ENCODE data around the gene WDR37.

Gene WDR37

DNA sequence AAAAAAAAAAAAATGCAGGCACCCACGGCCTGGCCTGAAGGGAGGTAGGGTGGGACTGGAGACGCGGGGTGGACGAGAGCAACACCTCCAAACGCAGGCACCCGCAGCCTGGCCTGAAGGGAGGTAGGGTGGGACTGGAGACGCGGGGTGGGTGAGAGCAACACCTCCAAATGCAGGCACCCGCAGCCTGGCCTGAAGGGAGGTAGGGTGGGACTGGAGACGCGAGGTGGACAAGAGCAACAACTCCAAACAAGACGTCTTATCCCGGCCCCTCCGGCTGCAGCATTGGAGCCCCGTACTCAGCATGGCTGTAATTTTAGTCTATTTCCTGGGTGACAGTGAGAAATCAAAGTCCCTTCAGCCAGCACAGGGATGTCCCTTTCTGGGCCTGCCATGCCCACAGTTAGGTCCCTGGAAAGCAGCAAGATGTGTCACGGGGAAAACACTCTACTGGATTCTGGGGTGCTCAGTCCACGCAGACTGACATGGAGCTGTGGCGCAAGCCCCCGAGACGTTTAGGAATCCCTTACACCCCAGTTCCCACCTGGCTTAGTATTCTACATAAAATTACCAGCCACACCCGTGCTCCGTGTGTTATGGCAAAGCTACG, 119.9 kb downstream of the WDR37 start:
- no peak for DNase-seq (ENCODE audit: low read depth, low spot score)
- H3K36me3 ChIP-seq (ENCODE audit: insufficient read depth, insufficient read length, low read length): no peaks in the 10 kb centered on the region
- H3K27me3 ChIP-seq (ENCODE audit: insufficient read depth, insufficient read length): no peaks in the 10 kb centered on the region
- no peaks in the 10 kb centered on the region for H3K4me1 ChIP-seq (ENCODE audit: insufficient read depth, insufficient read length)
- TF ChIP-seq ZNF274 (IDR thresholded peaks at IDR 0.05; ENCODE audit: low read depth, low read length) (no peak), YY1 (IDR thresholded peaks at IDR 0.05; ENCODE audit: insufficient read depth, insufficient read length) (no peak), SUZ12 (IDR thresholded peaks at IDR 0.05; ENCODE audit: extremely low read depth, insufficient read depth, insufficient read length) (no peak)
- no peak overlapping the region for H3K9ac ChIP-seq (ENCODE audit: insufficient read length, low read depth)
- no peaks in the 10 kb centered on the region for H3K9me3 ChIP-seq (ENCODE audit: insufficient read depth, low read length)
- no peak overlapping the region for H3K4me3 ChIP-seq (ENCODE audit: insufficient read length, low read depth)

DNA sequence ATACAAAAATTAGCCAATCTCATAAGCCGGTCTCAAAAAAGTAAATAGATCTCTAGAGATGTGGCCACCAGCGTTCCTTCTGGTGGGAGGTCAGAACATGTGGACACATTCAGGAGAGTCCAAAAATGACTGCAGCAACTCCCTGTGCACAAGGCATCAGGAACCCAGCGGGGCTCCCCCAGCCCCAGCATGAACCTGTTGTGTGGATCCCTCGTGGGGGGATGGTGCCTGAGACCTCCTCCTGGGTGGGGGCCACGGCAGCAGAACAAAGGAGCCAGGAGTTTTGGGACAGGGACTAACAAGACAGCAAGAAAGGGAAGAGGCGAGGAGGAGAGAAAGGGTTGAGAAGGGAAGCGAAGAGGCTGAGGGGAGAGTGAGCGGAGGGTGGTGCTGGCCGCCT, 121.8 kb downstream of the WDR37 start:
- Histone ChIP-seq H3K4me3 (ENCODE audit: insufficient read length, low read depth) (no peak overlapping the region), H3K27me3 (ENCODE audit: insufficient read depth, insufficient read length) (no peaks in the 10 kb centered on the region), H3K4me1 (ENCODE audit: insufficient read depth, insufficient read length) (no peaks in the 10 kb centered on the region), H3K9me3 (ENCODE audit: insufficient read depth, low read length) (no peaks in the 10 kb centered on the region), H3K9ac (ENCODE audit: insufficient read length, low read depth) (no peak overlapping the region), H3K36me3 (ENCODE audit: insufficient read depth, insufficient read length, low read length) (no peaks in the 10 kb centered on the region)
- DNase-seq (ENCODE audit: low read depth, low spot score): no peak
- TF ChIP-seq ZNF274 (IDR thresholded peaks at IDR 0.05; ENCODE audit: low read depth, low read length) (no peak), YY1 (IDR thresholded peaks at IDR 0.05; ENCODE audit: insufficient read depth, insufficient read length) (no peak), SUZ12 (IDR thresholded peaks at IDR 0.05; ENCODE audit: extremely low read depth, insufficient read depth, insufficient read length) (no peak)

DNA sequence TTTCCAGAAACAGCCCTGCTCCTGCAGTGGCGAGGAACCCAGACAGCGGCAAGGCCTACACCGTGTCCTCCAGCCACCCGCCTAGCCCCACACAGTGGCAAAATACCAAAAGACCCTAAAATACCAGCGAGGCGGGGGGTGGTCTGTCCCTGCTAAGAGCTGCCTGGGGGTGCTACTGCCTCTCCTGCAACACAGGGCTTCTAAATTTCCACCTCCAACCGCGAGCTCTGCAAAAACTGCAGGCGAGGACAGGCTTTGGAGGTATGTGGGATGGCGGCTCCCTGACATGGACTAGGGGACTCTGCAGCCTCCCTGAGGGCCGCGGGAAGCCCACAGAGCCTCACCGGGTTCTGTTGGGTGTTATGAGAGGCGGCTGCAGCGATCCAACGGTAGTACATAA, 122.3 kb downstream of the WDR37 start:
- no peaks in the 10 kb centered on the region for H3K27me3 ChIP-seq (ENCODE audit: insufficient read depth, insufficient read length)
- H3K9me3 ChIP-seq (ENCODE audit: insufficient read depth, low read length): no peaks in the 10 kb centered on the region
- no peak overlapping the region for H3K4me3 ChIP-seq (ENCODE audit: insufficient read length, low read depth)
- TF ChIP-seq SUZ12 (IDR thresholded peaks at IDR 0.05; ENCODE audit: extremely low read depth, insufficient read depth, insufficient read length) (no peak), ZNF274 (IDR thresholded peaks at IDR 0.05; ENCODE audit: low read depth, low read length) (no peak), YY1 (IDR thresholded peaks at IDR 0.05; ENCODE audit: insufficient read depth, insufficient read length) (no peak)
- H3K4me1 ChIP-seq (ENCODE audit: insufficient read depth, insufficient read length): peaks cover 2% of the 10 kb centered on the region
- no peak overlapping the region for H3K9ac ChIP-seq (ENCODE audit: insufficient read length, low read depth)
- no peak for DNase-seq (ENCODE audit: low read depth, low spot score)
- no peaks in the 10 kb centered on the region for H3K36me3 ChIP-seq (ENCODE audit: insufficient read depth, insufficient read length, low read length)

DNA sequence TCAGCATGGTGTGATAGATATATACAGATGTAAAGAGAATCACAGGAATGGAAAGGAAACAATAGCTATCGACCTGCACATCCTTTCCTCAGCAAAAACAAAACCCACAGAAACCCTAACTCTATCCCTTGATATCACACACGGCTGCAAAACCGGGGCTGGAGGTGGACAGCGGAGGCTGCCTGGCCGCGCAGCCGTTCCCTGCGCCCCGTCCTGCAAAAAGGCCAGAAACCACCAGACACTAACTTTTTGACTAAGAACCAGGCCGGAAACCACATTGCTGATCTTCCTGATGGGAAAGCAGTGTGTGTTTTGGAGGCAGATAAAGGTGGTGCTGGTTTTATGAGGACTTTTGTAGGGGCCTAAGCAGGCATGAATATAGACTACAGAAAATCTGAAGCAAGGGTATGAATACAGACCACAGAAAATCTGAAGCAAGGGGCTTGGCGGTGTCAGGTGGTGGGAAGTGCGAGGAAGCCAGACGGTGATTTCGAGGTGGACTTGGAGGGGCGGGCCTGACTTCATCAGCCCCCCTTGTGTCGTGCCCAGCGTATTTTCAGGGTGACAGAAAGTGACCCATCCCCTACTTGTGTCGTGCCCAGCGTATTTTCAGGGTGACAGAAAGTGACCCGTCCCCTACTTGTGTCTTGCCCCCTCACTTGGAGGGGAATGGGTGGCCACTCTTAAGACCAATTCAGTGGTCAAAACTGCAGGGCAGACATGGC, 123.3 kb downstream of the WDR37 start:
- peaks cover 3% of the 10 kb centered on the region for H3K4me1 ChIP-seq (ENCODE audit: insufficient read depth, insufficient read length)
- H3K36me3 ChIP-seq (ENCODE audit: insufficient read depth, insufficient read length, low read length): no peaks in the 10 kb centered on the region
- TF ChIP-seq YY1 (IDR thresholded peaks at IDR 0.05; ENCODE audit: insufficient read depth, insufficient read length) (no peak), ZNF274 (IDR thresholded peaks at IDR 0.05; ENCODE audit: low read depth, low read length) (no peak), SUZ12 (IDR thresholded peaks at IDR 0.05; ENCODE audit: extremely low read depth, insufficient read depth, insufficient read length) (no peak)
- no peak overlapping the region for H3K4me3 ChIP-seq (ENCODE audit: insufficient read length, low read depth)
- H3K9ac ChIP-seq (ENCODE audit: insufficient read length, low read depth): no peak overlapping the region
- no peaks in the 10 kb centered on the region for H3K9me3 ChIP-seq (ENCODE audit: insufficient read depth, low read length)
- no peak for DNase-seq (ENCODE audit: low read depth, low spot score)
- H3K27me3 ChIP-seq (ENCODE audit: insufficient read depth, insufficient read length): no peaks in the 10 kb centered on the region

DNA sequence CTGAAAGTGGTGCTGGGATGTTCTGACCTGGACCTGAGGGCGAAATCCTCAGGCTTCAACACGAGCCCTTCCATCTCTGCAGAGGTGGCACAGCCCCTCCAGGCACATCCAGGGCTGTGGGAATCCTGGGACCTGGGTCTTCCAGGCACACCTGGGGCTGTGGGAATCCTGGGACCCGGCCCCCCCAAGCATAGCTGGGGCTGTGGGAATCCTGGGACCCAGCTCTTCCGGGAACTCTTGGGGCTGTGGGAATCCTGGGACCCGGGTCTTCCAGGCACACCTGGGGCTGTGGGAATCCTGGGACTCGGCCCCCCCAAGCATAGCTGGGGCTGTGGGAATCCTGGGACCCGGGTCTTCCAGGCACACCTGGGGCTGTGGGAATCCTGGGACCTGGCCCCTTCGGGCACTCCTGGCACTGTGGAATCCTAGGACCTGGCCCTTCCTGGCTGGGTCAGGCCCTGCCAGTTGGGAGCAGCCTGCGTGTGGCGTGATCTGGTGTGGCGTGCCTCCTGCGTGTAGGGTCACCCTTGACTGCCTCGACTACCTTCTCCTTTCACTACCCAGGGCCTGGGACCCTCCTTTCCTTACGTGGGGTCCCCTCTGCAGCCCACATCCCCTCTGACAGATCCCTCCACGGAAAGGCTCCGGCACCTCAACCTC, 124.0 kb downstream of the WDR37 start:
- TF ChIP-seq YY1 (IDR thresholded peaks at IDR 0.05; ENCODE audit: insufficient read depth, insufficient read length): no peak
- TF ChIP-seq ZNF274 (IDR thresholded peaks at IDR 0.05; ENCODE audit: low read depth, low read length): no peak
- no peak for TF ChIP-seq SUZ12 (IDR thresholded peaks at IDR 0.05; ENCODE audit: extremely low read depth, insufficient read depth, insufficient read length)
- no peak for DNase-seq (ENCODE audit: low read depth, low spot score)
- no peak overlapping the region for H3K9ac ChIP-seq (ENCODE audit: insufficient read length, low read depth)
- peaks cover 5% of the 10 kb centered on the region for H3K4me1 ChIP-seq (ENCODE audit: insufficient read depth, insufficient read length)
- H3K4me3 ChIP-seq (ENCODE audit: insufficient read length, low read depth): no peak overlapping the region
- no peaks in the 10 kb centered on the region for H3K27me3 ChIP-seq (ENCODE audit: insufficient read depth, insufficient read length)
- no peaks in the 10 kb centered on the region for H3K36me3 ChIP-seq (ENCODE audit: insufficient read depth, insufficient read length, low read length)
- H3K9me3 ChIP-seq (ENCODE audit: insufficient read depth, low read length): no peaks in the 10 kb centered on the region

DNA sequence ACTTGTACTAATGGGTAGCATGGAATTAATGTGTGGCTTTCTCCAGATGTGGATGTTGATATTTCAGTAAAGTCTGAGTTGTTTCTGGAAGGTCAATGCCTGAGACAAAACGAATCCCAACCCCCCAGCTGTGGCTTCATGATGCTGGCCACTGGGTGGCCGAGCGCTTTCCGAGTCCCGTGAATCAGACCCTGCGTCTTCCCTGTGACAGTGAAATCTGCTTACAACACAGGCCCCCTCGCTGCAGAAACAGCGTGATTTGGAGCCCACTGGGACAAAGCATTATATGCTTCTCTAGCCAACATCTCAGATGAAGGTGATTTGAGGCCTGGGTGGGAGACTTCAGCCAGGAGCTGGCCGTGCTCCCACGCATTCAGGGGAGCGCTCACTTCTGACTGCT, 124.7 kb downstream of the WDR37 start:
- Histone ChIP-seq H3K36me3 (ENCODE audit: insufficient read depth, insufficient read length, low read length) (no peaks in the 10 kb centered on the region), H3K4me1 (ENCODE audit: insufficient read depth, insufficient read length) (peaks cover 5% of the 10 kb centered on the region), H3K9me3 (ENCODE audit: insufficient read depth, low read length) (no peaks in the 10 kb centered on the region), H3K27me3 (ENCODE audit: insufficient read depth, insufficient read length) (no peaks in the 10 kb centered on the region), H3K4me3 (ENCODE audit: insufficient read length, low read depth) (no peak overlapping the region), H3K9ac (ENCODE audit: insufficient read length, low read depth) (no peak overlapping the region)
- DNase-seq (ENCODE audit: low read depth, low spot score): no peak
- TF ChIP-seq ZNF274 (IDR thresholded peaks at IDR 0.05; ENCODE audit: low read depth, low read length) (no peak), SUZ12 (IDR thresholded peaks at IDR 0.05; ENCODE audit: extremely low read depth, insufficient read depth, insufficient read length) (no peak), YY1 (IDR thresholded peaks at IDR 0.05; ENCODE audit: insufficient read depth, insufficient read length) (no peak)

Data from NT2/D1 (cell line).